SU-DHL-6 (cell line): ENCODE results near the gene EREG.

ENCODE experiments used
- H2AFZ ChIP-seq: fragments of 200-600 bp; sonication (generic); 2 replicates; pipeline ENCODE4 v1.6.1; 2014; ENCODE audit warnings: low read depth, mild to moderate bottlenecking, moderate library complexity, mixed read lengths, antibody characterized with exemption, low read length; ENCODE audit not compliant: severe bottlenecking
- H3F3A ChIP-seq: fragments of 200-600 bp; shearing (Covaris generic); 2 replicates; pipeline ENCODE4 v1.6.0; 2016; ENCODE audit warnings: antibody characterized with exemption, mild to moderate bottlenecking; ENCODE audit not compliant: insufficient read depth
- H3K27ac ChIP-seq: fragments of 200-600 bp; sonication (generic); 2 replicates; pipeline ENCODE4 v1.5.1; 2016; ENCODE audit warnings: low read depth, mild to moderate bottlenecking, low read length, moderate library complexity, mixed read lengths
- H3K27me3 ChIP-seq: fragments of 200-600 bp; sonication (generic), shearing (Covaris generic); 2 replicates; pipeline ENCODE4 v1.6.0; 2014; ENCODE audit warnings: mild to moderate bottlenecking, low read length
- H3K36me3 ChIP-seq: fragments of 200-600 bp; sonication (generic); 2 replicates; pipeline ENCODE4 v1.6.1; 2014; ENCODE audit warnings: mild to moderate bottlenecking, low read length, mixed read lengths
- H3K4me2 ChIP-seq: fragments of 300-600, 200-600 bp; shearing (Covaris generic), sonication (generic); 2 replicates; pipeline ENCODE4 v1.6.0; 2014; ENCODE audit warnings: low read length, low read depth, mild to moderate bottlenecking; ENCODE audit not compliant: poor library complexity, severe bottlenecking
- H3K4me3 ChIP-seq: fragments of 200-600 bp; sonication (generic); 2 replicates; pipeline ENCODE4 v1.5.1; 2014; ENCODE audit warnings: antibody characterized with exemption, low read length, mild to moderate bottlenecking, mixed read lengths; ENCODE audit not compliant: insufficient read depth, poor library complexity, severe bottlenecking
- H3K79me2 ChIP-seq: fragments of 200-600 bp; sonication (generic); 2 replicates; pipeline ENCODE4 v1.6.1; 2014; ENCODE audit warnings: mild to moderate bottlenecking, low read length, moderate library complexity; ENCODE audit not compliant: insufficient read depth
- H3K9ac ChIP-seq: fragments of 200-600 bp; sonication (generic); 2 replicates; pipeline ENCODE4 v1.7.0; 2014; ENCODE audit warnings: mild to moderate bottlenecking, low read length
- H3K9me2 ChIP-seq: fragments of 200-600 bp; sonication (generic); replicated peaks from 2 replicates; pipeline ENCODE4 v1.6.1; 2014; ENCODE audit warnings: low read length; ENCODE audit not compliant: insufficient read depth
- H3K9me3 ChIP-seq: fragments of 200-600 bp; sonication (generic); 2 replicates; pipeline ENCODE4 v1.6.1; 2014; ENCODE audit warnings: low read length, mixed read lengths; ENCODE audit not compliant: insufficient read depth
- H4K20me1 ChIP-seq: fragments of 200-600 bp; sonication (generic); 2 replicates; pipeline ENCODE4 v1.6.1; 2014; ENCODE audit warnings: low read depth, mild to moderate bottlenecking, antibody characterized with exemption, low read length, moderate library complexity, mixed read lengths
- EZH2phosphoT487 ChIP-seq: fragments of 200-600 bp; sonication (generic), shearing (Covaris generic); conservative IDR thresholded peaks from 2 replicates; pipeline ENCODE4 v1.6.1; 2018; ENCODE audit warnings: mild to moderate bottlenecking, antibody characterized with exemption, low read length, moderate library complexity, mixed read lengths
- TF ChIP-seq, protein P1 (sequence below): fragments of 200-600 bp; sonication (generic); IDR thresholded peaks from one replicate; pipeline ENCODE4 v1.5.1; 2017; ENCODE audit warnings: antibody characterized with exemption, mild to moderate bottlenecking, low read length, moderate library complexity; ENCODE audit not compliant: insufficient read depth, poor library complexity, severe bottlenecking

The EREG gene

DNA sequence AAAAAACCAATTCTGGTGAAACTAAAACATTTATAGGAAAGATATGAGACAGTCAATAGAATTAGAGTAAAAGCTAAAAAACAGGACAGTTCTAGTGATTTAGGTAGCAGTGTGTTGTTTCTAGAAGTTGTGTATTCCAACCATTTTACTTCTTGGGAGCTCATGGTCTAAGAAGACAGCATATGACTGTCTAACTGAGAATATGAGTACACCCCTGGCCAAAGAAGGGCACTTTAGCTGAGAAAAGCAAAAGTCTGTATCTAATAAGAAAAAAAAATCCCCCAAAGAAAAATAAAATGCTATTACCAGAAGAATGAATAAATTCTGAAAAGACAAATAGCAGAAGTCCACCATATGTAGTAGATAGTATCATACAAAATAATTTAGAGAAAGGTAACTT lies 26.4 kb downstream of the EREG start:
- Histone ChIP-seq H3K9ac (no peak overlapping the region), H3K27me3 (no peaks in the 10 kb centered on the region), H3K36me3 (no peaks in the 10 kb centered on the region), H3K4me3 (no peak overlapping the region), H4K20me1 (no peaks in the 10 kb centered on the region), H3K9me2 (no peaks in the 10 kb centered on the region), H2AFZ (no peak overlapping the region), H3F3A (no peaks in the 10 kb centered on the region), H3K4me2 (no peak overlapping the region), H3K9me3 (no peaks in the 10 kb centered on the region), H3K27ac (no peak overlapping the region), H3K79me2 (no peaks in the 10 kb centered on the region)
- no peak for TF ChIP-seq EZH2phosphoT487
- TF ChIP-seq, protein P1, sequence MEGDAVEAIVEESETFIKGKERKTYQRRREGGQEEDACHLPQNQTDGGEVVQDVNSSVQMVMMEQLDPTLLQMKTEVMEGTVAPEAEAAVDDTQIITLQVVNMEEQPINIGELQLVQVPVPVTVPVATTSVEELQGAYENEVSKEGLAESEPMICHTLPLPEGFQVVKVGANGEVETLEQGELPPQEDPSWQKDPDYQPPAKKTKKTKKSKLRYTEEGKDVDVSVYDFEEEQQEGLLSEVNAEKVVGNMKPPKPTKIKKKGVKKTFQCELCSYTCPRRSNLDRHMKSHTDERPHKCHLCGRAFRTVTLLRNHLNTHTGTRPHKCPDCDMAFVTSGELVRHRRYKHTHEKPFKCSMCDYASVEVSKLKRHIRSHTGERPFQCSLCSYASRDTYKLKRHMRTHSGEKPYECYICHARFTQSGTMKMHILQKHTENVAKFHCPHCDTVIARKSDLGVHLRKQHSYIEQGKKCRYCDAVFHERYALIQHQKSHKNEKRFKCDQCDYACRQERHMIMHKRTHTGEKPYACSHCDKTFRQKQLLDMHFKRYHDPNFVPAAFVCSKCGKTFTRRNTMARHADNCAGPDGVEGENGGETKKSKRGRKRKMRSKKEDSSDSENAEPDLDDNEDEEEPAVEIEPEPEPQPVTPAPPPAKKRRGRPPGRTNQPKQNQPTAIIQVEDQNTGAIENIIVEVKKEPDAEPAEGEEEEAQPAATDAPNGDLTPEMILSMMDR, result no peak

DNA sequence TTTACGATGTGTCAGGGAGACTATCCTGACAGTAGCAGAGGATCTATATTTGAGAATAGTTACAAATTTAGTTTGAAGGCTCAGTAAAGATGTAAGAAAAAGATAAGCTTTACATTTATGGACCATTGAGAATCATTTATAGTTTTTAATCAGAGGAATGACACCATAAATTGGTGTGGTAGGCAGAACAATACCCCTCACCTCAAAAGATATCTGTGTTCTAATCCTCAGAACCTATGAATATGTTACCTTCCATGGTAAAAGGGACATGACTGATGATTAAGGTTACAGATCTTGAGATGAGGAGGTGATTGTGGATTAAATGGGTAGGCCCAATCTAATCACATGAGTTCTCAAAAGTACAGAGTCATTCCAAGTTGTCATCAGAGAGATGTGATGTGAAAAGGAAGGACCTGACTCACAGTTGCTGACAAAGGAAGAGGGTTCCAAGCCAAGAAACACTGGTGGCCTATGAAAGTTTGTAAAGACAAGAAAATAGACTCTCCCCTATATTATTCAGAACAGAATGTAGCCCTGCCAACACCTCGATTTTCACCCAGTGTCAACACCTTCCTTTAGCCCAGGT lies 27.0 kb downstream of the EREG start:
- Histone ChIP-seq H3F3A (no peaks in the 10 kb centered on the region), H3K4me3 (no peak overlapping the region), H3K9ac (no peak overlapping the region), H3K27me3 (no peaks in the 10 kb centered on the region), H3K9me2 (no peaks in the 10 kb centered on the region), H3K36me3 (no peaks in the 10 kb centered on the region), H3K27ac (no peak overlapping the region), H4K20me1 (no peaks in the 10 kb centered on the region), H3K4me2 (no peak overlapping the region), H3K9me3 (no peaks in the 10 kb centered on the region), H2AFZ (no peak overlapping the region), H3K79me2 (no peaks in the 10 kb centered on the region)
- no peak for TF ChIP-seq EZH2phosphoT487
- TF ChIP-seq, protein P1, result no peak

DNA sequence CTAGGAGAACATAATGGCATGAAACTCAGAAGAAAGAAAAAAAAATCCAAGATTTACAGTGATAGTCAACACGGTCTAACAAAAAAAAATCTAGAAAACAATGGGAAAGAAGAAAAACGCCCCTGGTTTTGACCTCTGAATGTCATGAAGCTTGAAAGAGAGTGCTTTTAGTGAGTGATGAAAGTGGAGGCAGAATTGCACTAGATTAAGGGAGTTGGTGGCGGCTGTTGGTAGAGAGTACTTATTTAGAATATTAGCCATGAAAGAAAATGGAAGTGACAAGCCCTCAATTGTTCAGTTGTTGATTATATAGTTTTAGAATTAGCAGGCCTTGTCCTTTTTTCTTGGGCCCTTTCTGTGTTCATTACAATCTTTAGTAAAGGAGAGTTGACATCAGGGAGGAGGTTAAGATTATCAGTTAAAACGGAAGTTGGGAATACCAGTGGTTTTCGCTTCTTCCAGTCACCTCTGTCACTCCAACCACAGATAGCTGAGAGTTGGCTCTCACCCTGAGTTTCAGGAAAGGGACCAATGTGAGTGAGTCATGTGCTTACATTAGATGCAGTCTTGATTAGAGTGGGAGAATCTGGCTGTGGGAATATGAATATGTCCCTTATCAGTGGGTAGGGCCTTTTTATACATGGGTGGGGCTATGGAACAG lies 29.7 kb downstream of the EREG start:
- Histone ChIP-seq H3K9ac (no peak overlapping the region), H3K4me2 (no peak overlapping the region), H3K36me3 (no peaks in the 10 kb centered on the region), H3K27me3 (no peaks in the 10 kb centered on the region), H2AFZ (no peak overlapping the region), H3K9me3 (no peaks in the 10 kb centered on the region), H3K79me2 (no peaks in the 10 kb centered on the region), H3K4me3 (no peak overlapping the region), H3K9me2 (no peaks in the 10 kb centered on the region), H3K27ac (no peak overlapping the region), H4K20me1 (no peaks in the 10 kb centered on the region), H3F3A (no peaks in the 10 kb centered on the region)
- TF ChIP-seq, protein P1, result no peak
- TF ChIP-seq EZH2phosphoT487, result no peak
